ENCODE measurements around the gene RNF26. TPM values are rescaled to one million over a fixed set of nuclear protein-coding genes. Genes with fewer than 3 reads are reported as not detected.

The RNF26 gene
- total RNA-seq, 1 experiment from 2014 or later, result 6.8 TPM

DNA sequence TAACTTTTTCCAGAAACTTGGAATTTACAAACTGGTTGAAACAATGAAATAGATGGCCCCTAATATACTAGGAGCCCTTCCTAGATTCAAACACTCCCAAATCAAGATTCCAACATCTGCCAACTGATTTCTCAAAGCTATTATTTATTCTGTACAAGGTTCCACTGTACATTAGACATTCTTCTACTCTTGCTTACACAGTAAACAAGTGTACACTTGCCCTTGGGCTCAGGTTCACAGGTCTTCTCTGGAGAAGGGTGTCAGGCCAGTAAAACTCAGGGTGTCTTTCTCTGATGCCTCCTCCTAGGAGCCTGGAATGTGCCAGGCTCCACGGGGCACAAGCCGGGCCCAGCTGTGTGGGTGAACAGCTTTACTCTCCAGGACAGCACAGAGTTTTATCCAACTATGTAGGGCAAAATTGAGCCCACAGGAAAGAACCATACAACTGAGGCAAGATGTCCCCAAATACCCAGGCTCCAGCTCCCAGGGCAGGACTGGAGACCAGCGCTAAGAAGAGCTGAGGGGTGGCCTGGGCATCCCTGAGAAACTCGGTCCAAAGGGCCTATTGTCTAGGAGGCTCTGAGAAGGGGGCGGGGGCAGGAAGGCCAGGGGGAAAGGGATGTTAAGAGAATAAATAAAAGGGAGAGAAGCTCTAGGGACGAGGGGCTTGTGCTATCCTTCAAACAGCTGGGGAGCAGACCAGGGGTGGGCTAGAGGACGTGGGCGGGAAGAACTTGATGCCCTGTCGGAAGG is 20.9 kb downstream of the RNF26 start:
- DNase-seq (ENCODE audit: low spot score), result no peak

- DNase-seq (ENCODE audit: low spot score), result peak; percentile 69
These were observed 22.2 kb downstream of the RNF26 start for GRCh38 chr11:119356349-119357031.

- DNase-seq (ENCODE audit: low spot score), result no peak
These were observed 22.7 kb downstream of the RNF26 start for GRCh38 chr11:119357074-119357473.

- DNase-seq (ENCODE audit: low spot score), result no peak
These were observed 25.3 kb downstream of the RNF26 start for GRCh38 chr11:119359365-119360214.

GRCh38 chr11:119361056-119361787 is 26.9 kb downstream of the RNF26 start:
- peak; percentile 48 for DNase-seq (ENCODE audit: low spot score)

DNA sequence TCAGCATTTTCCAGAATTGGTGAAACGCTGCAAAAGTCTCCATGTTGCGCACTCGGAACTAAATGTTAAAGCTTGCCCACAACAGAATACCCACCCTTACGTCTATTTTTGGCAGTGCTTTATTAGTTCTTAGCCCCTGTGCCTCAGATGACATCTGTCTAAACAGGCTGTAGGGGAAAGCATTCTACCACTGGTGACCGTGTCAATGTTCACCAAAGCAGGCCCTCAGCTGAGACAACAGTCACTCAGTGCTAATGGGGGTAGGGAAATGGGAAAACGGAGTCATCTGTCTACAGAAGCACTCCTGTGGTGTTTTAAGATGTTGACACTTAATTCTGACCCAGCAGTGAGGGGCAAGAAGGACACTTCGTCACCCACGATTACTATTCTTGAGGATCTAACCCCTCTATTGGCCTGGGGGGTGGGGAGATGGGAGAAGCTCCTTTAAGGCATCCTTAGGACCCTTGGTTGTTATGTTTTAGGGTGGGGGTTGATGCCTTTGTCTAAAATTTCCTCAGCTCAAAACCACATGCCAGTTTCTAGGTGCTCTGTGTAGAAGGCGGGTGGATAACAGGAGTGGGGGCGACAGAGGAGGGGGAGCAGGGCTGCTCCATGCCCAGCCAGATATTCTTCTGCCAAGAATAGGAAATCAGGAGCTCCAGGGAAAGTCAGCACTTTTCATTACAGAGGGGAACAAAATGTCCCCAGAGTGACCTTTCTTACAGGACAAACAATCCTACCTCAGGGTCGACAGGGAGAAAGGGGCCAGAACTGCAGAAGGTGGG is 27.8 kb downstream of the RNF26 start:
- no peak for DNase-seq (ENCODE audit: low spot score)

GRCh38 chr11:119362741-119363080 is 28.4 kb downstream of the RNF26 start:
- DNase-seq (ENCODE audit: low spot score), result no peak

GRCh38 chr11:119363081-119363850 is 28.9 kb downstream of the RNF26 start:
- no peak for DNase-seq (ENCODE audit: low spot score)

DNA sequence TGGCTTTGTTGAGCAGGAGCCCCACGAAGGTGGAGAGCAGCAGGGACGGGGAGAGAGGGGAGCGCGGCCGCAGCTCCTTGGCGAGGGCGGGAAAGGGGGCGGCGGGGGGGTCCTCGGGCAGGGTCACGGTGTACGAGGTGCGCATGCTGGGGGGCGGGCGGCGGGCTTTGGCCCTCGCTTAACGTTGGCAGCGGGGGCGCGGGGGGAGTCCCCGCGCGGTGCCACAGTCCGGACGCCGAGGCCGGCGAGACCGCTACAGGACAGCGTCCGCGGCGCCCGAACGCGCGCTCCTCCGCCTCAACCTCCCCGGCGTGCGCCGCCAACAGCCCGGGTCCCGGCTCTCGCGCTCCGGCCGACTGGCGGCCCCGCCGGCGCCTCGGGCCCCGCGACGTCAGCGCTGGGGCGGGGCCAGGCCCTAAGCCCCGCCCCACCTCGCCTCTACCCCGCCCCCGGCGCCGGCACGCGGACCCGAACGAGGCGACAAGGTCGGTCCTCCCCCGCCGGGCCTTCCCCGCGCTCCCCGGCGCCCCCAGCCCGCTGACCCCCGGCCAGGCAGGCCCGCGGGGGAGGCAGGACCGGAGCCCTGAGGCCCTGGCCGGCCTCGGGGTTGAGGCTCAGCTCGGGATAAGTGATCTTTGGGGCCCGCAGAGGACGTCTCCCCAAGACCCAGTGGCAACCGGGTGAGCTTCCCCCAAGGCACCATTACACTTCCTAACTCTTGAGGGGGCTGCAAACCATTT is 29.7 kb downstream of the RNF26 start:
- DNase-seq (ENCODE audit: low spot score), result no peak

DNA sequence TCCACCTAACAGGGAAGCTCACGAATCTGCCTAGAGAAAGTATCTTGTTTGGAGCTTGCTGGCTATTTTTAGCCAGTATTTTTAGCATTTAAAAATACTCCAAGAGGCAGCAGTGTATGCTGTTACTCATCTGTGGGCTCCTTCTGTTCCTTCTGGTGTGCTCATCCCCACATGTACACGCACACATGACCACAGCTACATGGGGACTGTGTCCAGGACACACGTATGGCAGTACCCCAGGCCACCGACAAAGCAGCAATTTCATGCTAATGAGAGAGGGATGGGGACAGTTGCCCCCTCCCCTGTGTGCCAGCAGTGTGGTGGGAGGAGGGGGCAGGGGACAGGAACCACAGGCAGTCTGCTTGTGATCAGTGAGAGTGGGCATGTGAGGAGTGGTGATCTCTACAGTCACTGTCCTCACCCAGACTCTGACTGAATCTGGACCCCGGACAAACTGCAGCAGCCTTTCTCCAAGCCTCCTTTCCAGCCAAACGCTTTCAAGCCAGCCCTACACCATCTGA is 30.8 kb downstream of the RNF26 start:
- no peak for DNase-seq (ENCODE audit: low spot score)

- no peak for DNase-seq (ENCODE audit: low spot score)
These were observed 32.6 kb downstream of the RNF26 start for GRCh38 chr11:119366690-119367620.

GRCh38 chr11:119367661-119368120 is 33.4 kb downstream of the RNF26 start:
- DNase-seq (ENCODE audit: low spot score), result no peak

DNA sequence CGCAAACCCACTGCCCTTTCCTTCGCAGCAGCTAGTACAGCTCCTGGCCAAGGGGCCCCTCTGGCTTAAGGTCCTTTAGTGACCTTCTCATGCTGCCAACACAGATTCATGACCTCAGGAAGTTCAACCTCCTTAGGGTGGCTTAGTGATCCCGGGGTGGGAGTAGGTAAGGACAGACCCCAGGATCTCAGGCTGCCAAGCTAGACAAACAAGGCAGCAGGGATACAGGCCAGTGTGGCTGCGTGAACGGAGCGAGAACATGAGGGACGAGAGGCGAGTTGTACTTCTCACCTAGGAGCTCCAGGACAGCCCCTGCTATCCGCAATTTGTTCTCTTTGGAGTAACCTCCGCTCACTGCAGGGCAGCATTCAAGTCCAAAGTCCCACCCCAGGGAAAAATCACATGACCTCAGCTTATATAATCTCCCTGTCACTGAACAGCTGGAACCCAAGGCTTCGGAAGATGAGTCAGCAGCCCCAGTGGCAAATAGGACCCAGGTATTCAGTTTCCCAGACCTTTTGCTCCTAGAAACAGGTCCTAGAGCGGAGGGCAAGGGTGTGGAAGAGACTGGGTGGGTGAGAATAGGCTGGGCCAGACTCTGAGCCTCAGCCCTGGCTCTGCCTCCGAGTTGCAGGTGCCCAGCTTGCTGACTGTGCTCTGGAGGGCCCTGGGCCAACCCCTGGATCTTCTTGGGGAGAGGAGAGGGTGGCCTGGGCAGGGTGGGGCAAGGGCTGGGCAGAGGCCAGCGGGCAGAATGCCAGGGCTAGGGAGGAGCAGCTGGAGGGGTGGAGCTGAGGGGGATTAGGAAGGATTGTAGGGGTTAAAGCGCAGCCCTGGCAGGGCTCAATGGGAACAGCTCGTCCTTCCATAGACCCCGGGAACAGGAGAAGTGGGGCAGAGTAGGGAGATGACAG is 34.1 kb downstream of the RNF26 start:
- peak; percentile 46 for DNase-seq (ENCODE audit: low spot score)

GRCh38 chr11:119369132-119369925 is 35.0 kb downstream of the RNF26 start:
- no peak for DNase-seq (ENCODE audit: low spot score)

- DNase-seq (ENCODE audit: low spot score), result no peak
These were observed 36.2 kb downstream of the RNF26 start for GRCh38 chr11:119370486-119371046.

All from H4 (cell line).